ENCODE results near the gene UBXN7. TPM values are rescaled to one million over a fixed set of nuclear protein-coding genes. Genes with fewer than 3 reads are reported as not detected.

The UBXN7 gene
- total RNA-seq, 1 donor from 2014 or later = 6.8 TPM

DNA sequence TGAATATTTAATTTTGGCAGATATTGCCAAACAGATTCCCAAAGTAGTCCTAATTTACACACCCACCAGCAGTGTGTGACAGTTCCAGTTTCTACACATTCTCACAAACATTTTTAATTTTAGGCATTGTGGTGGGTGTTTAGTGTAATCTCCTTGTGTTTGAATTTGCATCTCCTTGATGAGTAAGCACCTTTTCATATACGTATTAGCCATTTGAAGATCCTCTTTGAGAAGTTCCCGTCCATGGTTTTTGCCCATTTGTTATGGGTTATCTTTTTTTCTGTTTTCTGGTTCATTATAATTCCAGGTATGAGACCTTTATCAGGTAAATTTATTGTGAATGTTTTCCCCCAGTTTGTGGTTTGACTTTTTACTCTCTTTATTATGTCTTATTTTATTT lies 91.8 kb downstream of the UBXN7 start:
- TF ChIP-seq, protein P1, sequence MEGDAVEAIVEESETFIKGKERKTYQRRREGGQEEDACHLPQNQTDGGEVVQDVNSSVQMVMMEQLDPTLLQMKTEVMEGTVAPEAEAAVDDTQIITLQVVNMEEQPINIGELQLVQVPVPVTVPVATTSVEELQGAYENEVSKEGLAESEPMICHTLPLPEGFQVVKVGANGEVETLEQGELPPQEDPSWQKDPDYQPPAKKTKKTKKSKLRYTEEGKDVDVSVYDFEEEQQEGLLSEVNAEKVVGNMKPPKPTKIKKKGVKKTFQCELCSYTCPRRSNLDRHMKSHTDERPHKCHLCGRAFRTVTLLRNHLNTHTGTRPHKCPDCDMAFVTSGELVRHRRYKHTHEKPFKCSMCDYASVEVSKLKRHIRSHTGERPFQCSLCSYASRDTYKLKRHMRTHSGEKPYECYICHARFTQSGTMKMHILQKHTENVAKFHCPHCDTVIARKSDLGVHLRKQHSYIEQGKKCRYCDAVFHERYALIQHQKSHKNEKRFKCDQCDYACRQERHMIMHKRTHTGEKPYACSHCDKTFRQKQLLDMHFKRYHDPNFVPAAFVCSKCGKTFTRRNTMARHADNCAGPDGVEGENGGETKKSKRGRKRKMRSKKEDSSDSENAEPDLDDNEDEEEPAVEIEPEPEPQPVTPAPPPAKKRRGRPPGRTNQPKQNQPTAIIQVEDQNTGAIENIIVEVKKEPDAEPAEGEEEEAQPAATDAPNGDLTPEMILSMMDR (conservative IDR thresholded peaks at IDR 0.05; ENCODE audit: low read depth, low read length) = no peak
- DNase-seq (ENCODE audit: low read depth) = no peak
- no peak overlapping the region for H3K4me3 ChIP-seq (ENCODE audit: low read depth, low read length)

DNA sequence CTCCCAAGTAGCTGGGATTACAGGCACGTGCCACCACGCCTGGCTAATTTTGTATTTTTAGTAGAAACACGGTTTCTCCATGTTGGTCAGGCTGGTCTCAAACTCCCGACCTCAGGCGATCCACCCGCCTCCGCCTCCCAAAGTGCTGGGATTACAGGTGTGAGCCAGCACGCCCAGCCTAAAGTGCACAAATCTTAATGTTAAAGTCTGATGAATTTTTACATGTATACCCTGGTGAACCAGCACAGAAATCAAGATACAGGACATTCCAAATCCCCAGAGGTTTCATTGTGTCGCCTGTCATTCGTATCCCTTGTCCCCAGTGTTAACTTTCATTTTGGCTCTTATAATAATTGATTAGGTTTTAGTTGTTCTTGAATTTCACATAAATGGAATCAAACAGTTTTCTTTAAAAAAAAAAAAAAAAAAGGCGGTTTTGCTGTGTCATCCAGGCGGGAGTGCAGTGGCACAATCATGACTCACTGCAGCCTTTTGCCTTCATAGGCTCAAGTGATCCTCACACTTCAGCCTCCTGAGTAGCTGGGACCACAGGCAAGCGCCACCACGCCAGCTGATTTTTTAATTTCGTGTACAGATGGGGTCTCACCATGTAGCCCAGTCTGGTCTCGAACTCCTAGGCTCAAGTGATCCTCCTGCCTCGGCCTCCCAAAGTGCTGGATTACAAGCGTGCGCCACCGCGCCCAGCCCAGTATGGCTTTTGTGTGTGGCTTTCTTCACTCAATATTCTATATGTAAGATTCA lies 92.6 kb downstream of the UBXN7 start:
- no peak for DNase-seq (ENCODE audit: low read depth)
- no peak overlapping the region for H3K4me3 ChIP-seq (ENCODE audit: low read depth, low read length)
- TF ChIP-seq, protein P1 (conservative IDR thresholded peaks at IDR 0.05; ENCODE audit: low read depth, low read length) = no peak

DNA sequence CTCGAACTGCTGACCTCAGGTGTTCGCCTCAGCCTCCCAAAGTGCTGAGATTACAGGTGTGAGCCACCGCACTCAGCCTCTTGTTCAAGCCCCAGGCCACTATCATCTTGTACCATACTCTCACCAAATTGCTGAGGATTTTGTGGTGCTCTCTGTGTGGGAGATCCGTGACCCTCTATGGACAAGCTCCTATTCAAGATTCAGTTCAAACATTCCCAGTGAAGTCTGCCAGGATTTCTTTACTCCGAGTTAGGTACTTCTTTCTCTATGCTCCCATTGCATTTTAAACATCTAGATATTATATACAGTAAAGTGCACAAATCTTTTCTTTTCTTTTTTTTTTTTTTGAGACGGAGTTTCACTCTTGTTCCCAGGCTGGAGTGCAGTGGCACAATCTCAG lies 93.2 kb downstream of the UBXN7 start:
- DNase-seq (ENCODE audit: low read depth) = no peak
- H3K4me3 ChIP-seq (ENCODE audit: low read depth, low read length) = no peak overlapping the region
- TF ChIP-seq, protein P1 (conservative IDR thresholded peaks at IDR 0.05; ENCODE audit: low read depth, low read length) = no peak

DNA sequence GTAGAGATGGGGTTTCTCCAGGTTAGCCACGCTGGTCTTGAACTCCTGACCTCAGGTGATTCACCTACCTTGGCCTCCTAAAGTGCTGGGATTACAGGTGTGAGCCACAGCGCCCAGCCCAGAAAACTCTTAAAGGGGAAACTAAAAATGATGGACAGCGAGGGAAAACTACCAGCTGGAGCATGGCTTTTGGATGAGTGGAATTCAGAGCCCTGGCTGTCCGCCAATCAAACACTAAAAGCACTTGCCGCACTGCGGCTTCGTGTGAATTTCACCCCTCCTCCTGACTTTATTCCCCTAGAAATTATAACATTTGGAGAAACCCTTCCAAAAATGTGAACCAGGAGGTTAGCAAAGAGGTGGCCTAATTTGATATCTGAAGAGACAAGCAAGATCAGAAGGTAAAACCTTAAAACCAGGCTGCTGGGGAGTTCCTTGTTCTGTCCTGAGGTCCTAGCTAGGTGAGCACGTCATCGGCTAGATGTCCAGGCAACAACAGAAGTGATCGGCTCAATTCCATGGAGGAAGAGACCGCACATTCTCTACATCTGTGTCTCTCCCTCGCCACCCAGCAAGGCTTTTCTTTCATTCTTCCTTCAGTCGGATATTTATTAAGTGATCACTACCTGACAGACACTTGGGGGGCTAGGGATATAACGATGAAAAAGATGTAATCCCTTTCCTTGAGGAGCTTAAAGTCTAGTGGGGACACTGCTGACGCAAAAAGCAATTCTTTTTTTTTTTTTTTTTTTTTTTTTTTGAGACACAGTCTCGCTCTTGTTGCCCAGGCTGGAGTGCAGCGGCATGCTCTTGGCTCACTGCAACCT lies 95.7 kb downstream of the UBXN7 start:
- TF ChIP-seq, protein P1 (conservative IDR thresholded peaks at IDR 0.05; ENCODE audit: low read depth, low read length) = no peak
- H3K4me3 ChIP-seq (ENCODE audit: low read depth, low read length) = no peak overlapping the region
- no peak for DNase-seq (ENCODE audit: low read depth)

DNA sequence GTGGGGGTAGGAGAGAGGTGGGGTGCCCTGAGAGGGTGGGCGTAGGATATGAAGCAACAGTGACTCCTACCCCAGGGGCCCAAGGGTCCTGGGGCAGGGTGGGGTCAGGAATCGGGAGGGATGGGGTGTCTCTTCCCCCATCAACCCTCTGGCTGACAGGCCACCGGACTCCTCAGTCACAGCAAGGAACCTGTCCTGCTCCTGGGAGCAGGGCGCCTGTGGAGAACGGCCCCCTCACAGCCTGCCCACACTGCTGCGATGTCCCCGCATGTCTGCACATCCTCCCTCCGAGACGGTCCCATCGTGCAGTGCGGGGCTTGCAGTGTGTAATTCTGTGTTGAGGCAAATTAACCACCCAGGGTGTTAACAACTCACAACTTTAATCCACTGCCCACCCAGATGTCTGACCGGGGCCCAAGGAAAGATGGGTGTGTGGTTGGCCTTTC lies 96.7 kb downstream of the UBXN7 start:
- no peak overlapping the region for H3K4me3 ChIP-seq (ENCODE audit: low read depth, low read length)
- TF ChIP-seq, protein P1 (conservative IDR thresholded peaks at IDR 0.05; ENCODE audit: low read depth, low read length) = no peak
- no peak for DNase-seq (ENCODE audit: low read depth)

DNA sequence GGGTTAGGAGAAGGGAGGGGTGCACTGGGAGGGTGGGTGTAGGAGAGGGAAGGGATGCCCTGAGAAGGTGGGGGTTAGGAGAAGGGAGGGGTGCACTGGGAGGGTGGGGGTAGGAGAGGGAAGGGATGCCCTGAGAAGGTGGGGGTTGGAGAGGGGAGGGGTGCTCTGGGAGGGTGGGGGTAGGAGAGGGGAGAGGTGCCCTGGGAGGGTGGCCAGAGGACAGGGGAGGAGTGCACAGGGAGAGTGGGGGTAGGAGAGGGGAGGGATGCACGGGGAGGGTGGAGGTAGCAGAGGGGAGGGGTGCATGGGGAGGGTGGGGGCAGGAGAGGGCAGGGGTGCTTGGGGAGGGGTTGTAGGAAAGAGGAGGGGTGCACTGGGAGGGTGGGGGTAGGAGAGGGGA lies 97.2 kb downstream of the UBXN7 start:
- H3K4me3 ChIP-seq (ENCODE audit: low read depth, low read length) = no peak overlapping the region
- DNase-seq (ENCODE audit: low read depth) = no peak
- TF ChIP-seq, protein P1 (conservative IDR thresholded peaks at IDR 0.05; ENCODE audit: low read depth, low read length) = no peak
